ENCODE results near the gene CHI3L2. TPM values are rescaled to one million over a fixed set of nuclear protein-coding genes. Genes with fewer than 3 reads are reported as not detected.

CHI3L2 gene
- total RNA-seq, result 1 to 10 TPM in 1 of 4 donors, under 1 TPM in 1, not detected in 2; 0.82 to 2.7 TPM

GRCh38 chr1:111227434-111227833 lies at the start of gene CHI3L2:
Gene CHI3L2 (plus strand): TSS chr1:111227713. CDS start chr1:111227730, 17 bp downstream.
- WGBS, 2 donors (ENCODE audit: low coverage in 1 of 2), result 76 to 100% methylated on average over 1 to 3 of the region's 3 CpGs
- Histone ChIP-seq H3K27me3 (no peaks in the 10 kb centered on the region), H3K9me3 (no peaks in the 10 kb centered on the region), H3K4me1 (peaks cover 0 to 22% (median 2%) of the 10 kb centered on the region in 4 donors), H3K27ac (peak within 1 kb of the TSS in 2 of 4 donors; percentile 36 to 38), H3K36me3 (no peaks in the 10 kb centered on the region), H3K4me3 (no peak within 1 kb of the TSS)
- no peak for DNase-seq
- intact Hi-C loops (cut with DNase I; ENCODE audit: low total_unique reads), result no loop called here
- no peak for TF ChIP-seq POLR2A (IDR thresholded peaks at IDR 0.05)
- no peak for TF ChIP-seq CTCF (IDR thresholded peaks at IDR 0.05)
- no peak for TF ChIP-seq POLR2AphosphoS5 (IDR thresholded peaks at IDR 0.05)
- TF ChIP-seq EP300 (IDR thresholded peaks at IDR 0.05; ENCODE audit: low read depth), result no peak
- in situ Hi-C loops (cut with MboI; ENCODE audit: low pct_ligation_motif_present in 1 of 4, low pct_unique_long_range_greater_than_20kb in 1 of 4, low sequenced_read_pairs in 3 of 4), result loop anchor here in 3 of 4 donors (10.0 to 25.0 kb wide), 4 partner anchors 167 to 560 kb away; no protein-coding TSS in a partner anchor

GRCh38 chr1:111179968-111180533 lies 47.5 kb upstream of the CHI3L2 start:
- no peaks in the 10 kb centered on the region for H3K9me3 ChIP-seq
- peaks cover 0 to 28% (median 9%) of the 10 kb centered on the region in 4 donors for H3K36me3 ChIP-seq
- in situ Hi-C loops (cut with MboI; ENCODE audit: low pct_ligation_motif_present in 1 of 4, low pct_unique_long_range_greater_than_20kb in 1 of 4, low sequenced_read_pairs in 3 of 4), result no loop called here
- intact Hi-C loops (cut with DNase I; ENCODE audit: low total_unique reads), result no loop called here
- no peaks in the 10 kb centered on the region for H3K27me3 ChIP-seq
- H3K4me3 ChIP-seq, result no peak overlapping the region
- no peak for DNase-seq
- TF ChIP-seq EP300 (IDR thresholded peaks at IDR 0.05; ENCODE audit: low read depth), result no peak
- no peak for TF ChIP-seq CTCF (IDR thresholded peaks at IDR 0.05)
- no peak for TF ChIP-seq POLR2A (IDR thresholded peaks at IDR 0.05)
- H3K4me1 ChIP-seq, result peaks cover 0 to 32% (median 5%) of the 10 kb centered on the region in 4 donors
- no peak overlapping the region for H3K27ac ChIP-seq

- in situ Hi-C loops (cut with MboI; ENCODE audit: low pct_ligation_motif_present in 1 of 4, low pct_unique_long_range_greater_than_20kb in 1 of 4, low sequenced_read_pairs in 3 of 4) (no loop called here), intact Hi-C loops (cut with DNase I; ENCODE audit: low total_unique reads) (no loop called here)
- Histone ChIP-seq H3K27ac (peak overlapping the region in 2 of 4 donors; percentile 13 to 14), H3K9me3 (no peaks in the 10 kb centered on the region), H3K27me3 (no peaks in the 10 kb centered on the region), H3K36me3 (peaks cover 0 to 35% (median 14%) of the 10 kb centered on the region in 4 donors), H3K4me1 (peaks cover 0 to 32% (median 5%) of the 10 kb centered on the region in 4 donors), H3K4me3 (no peak overlapping the region)
- WGBS, 2 donors (ENCODE audit: low coverage in 1 of 2), result 78% methylated on average over 2 of the region's 2 CpGs
- no peak for TF ChIP-seq EP300 (IDR thresholded peaks at IDR 0.05; ENCODE audit: low read depth)
- no peak for TF ChIP-seq POLR2AphosphoS5 (IDR thresholded peaks at IDR 0.05)
- TF ChIP-seq POLR2A (IDR thresholded peaks at IDR 0.05), result no peak
- no peak for TF ChIP-seq CTCF (IDR thresholded peaks at IDR 0.05)
- no peak for DNase-seq
Observed at GRCh38 chr1:111182052-111182451, 45.5 kb upstream of the CHI3L2 start.

GRCh38 chr1:111183308-111184069 lies 44.0 kb upstream of the CHI3L2 start:
- H3K4me1 ChIP-seq, result peaks cover 0 to 32% (median 5%) of the 10 kb centered on the region in 4 donors
- H3K9me3 ChIP-seq, result no peaks in the 10 kb centered on the region
- no peaks in the 10 kb centered on the region for H3K27me3 ChIP-seq
- TF ChIP-seq POLR2A (IDR thresholded peaks at IDR 0.05) (peak; percentile 5), CTCF (IDR thresholded peaks at IDR 0.05) (no peak)
- in situ Hi-C loops (cut with MboI; ENCODE audit: low pct_ligation_motif_present in 1 of 4, low pct_unique_long_range_greater_than_20kb in 1 of 4, low sequenced_read_pairs in 3 of 4) (no loop called here), intact Hi-C loops (cut with DNase I; ENCODE audit: low total_unique reads) (no loop called here)
- no peak for DNase-seq
- peaks cover 0 to 47% (median 16%) of the 10 kb centered on the region in 4 donors for H3K36me3 ChIP-seq
- no peak overlapping the region for H3K27ac ChIP-seq
- WGBS, 2 donors (ENCODE audit: low coverage in 1 of 2), result 77 to 82% methylated on average over 6 of the region's 6 CpGs
- H3K4me3 ChIP-seq, result no peak overlapping the region
